NB4 (cell line): ENCODE results near the gene DBF4.
"Not testable (repeated sequence)": the region's sequence is repeated elsewhere in the genome, so short reads cannot be mapped to it uniquely, and the experiment has no call there.

Experiments
- DNase-seq: peaks from one replicate; pipeline ENCODE4 v3.0.0; 2010; ENCODE audit warnings: low read depth
- H3K4me3 ChIP-seq: one replicate; pipeline ENCODE4 v1.5.1; 2011; ENCODE audit warnings: mild to moderate bottlenecking, low read depth, low read length, moderate library complexity
- MYC ChIP-seq: IDR thresholded peaks from 2 replicates; pipeline ENCODE4 v1.6.1; 2011; ENCODE audit warnings: low read depth, low read length
- POLR2A ChIP-seq: IDR thresholded peaks from 2 replicates; pipeline ENCODE4 v1.6.1; 2011; ENCODE audit warnings: mild to moderate bottlenecking; ENCODE audit not compliant: insufficient read length; ENCODE audit errors: extremely low read depth
- TF ChIP-seq, protein P1 (sequence below): IDR thresholded peaks from one replicate; pipeline ENCODE4 v1.5.1; 2012; ENCODE audit warnings: low read depth, low read length
- TF ChIP-seq, protein P2 (sequence below): IDR thresholded peaks from 2 replicates; pipeline ENCODE4 v1.6.1; 2011; ENCODE audit warnings: low read depth, low read length

DBF4 gene

DNA sequence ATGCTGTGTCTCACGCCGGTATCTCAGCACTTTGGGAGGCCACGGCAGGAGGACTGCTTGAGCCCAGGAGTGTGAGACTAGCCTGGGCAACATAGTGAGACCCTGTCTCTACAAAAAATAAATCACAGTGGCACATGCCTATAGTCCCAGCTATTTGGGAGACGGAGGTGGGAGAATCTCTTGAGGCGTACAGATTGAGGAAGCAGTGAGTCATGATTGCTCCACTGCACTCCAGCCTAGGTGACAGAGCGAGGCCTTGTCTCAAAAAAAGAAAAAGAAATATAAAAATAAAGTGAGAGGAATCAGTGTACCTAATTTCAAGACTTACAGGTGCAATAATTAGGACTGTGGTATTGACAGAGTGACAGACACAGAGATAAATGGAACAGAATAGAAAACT lies 24.0 kb upstream of the DBF4 start:
- DNase-seq, result peak; percentile 34
- no peak overlapping the region for H3K4me3 ChIP-seq
- TF ChIP-seq, protein P1, sequence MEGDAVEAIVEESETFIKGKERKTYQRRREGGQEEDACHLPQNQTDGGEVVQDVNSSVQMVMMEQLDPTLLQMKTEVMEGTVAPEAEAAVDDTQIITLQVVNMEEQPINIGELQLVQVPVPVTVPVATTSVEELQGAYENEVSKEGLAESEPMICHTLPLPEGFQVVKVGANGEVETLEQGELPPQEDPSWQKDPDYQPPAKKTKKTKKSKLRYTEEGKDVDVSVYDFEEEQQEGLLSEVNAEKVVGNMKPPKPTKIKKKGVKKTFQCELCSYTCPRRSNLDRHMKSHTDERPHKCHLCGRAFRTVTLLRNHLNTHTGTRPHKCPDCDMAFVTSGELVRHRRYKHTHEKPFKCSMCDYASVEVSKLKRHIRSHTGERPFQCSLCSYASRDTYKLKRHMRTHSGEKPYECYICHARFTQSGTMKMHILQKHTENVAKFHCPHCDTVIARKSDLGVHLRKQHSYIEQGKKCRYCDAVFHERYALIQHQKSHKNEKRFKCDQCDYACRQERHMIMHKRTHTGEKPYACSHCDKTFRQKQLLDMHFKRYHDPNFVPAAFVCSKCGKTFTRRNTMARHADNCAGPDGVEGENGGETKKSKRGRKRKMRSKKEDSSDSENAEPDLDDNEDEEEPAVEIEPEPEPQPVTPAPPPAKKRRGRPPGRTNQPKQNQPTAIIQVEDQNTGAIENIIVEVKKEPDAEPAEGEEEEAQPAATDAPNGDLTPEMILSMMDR, result no peak
- TF ChIP-seq POLR2A, result no peak

DNA sequence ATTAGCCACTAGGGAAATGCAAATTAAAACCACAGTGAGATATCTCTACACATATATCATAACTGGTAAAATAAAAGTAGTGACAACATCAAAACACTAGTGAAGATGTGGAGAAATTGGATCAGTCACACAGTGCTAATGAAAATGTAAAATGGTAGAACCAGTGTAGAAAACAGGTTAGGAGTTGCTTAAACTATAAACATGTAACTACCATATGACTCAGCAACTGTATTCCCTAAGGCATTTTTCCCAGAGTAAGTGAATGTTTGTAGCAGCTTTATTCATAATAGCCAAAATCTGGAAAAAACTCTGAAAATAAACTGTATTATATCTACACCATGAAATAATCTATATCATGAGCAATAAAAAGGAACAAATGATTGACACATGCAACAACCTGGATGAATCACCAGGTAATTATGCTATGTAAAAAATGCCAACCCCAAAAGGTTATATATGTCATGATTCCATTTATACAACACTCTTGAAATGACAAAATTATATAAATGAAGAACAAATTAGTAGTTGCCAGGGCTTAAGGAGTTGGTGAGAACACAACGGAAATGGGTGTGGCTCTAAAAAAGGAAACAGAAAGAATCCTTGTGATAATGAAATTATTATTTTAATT lies 22.9 kb upstream of the DBF4 start:
- DNase-seq, result peak; percentile 15
- H3K4me3 ChIP-seq, result no peak overlapping the region
- TF ChIP-seq, protein P2, sequence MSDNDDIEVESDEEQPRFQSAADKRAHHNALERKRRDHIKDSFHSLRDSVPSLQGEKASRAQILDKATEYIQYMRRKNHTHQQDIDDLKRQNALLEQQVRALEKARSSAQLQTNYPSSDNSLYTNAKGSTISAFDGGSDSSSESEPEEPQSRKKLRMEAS, result no peak
- TF ChIP-seq, protein P1, result no peak
- TF ChIP-seq POLR2A (no peak), MYC (no peak)

DNA sequence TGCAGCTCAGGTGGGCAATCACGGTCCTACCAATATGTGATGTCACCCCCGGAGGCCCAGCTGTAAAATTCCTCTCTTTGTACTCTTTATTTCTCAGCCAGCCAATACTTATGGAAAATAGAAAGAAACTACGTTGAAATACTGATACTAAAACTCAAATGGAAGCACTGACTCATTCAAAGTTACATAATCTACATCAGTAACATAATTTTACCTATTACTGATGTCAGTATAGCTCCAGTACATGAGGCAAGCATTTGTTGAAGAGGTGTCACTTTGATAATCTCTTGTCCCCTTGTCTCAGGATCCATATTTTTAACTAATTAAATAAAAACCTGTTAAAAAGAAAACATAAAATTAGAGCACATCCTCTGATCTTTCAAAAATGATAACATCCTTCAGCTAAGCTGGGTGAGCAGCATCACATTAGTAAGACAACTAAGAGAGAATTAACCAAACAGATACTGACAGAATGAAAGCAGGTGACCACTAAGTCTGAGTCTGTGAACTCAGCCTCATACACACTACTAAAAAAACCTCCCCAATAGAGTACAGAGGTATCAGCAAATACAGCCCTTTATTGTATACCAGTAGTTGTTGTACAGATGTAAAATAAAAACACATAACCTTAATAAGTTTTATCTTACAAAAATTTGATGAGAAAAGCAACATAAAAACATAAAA lies 17.7 kb upstream of the DBF4 start:
- no peak overlapping the region for H3K4me3 ChIP-seq
- peak; percentile 13 for DNase-seq
- TF ChIP-seq MYC, result no peak
- TF ChIP-seq, protein P1, result no peak
- TF ChIP-seq, protein P2, result no peak
- no peak for TF ChIP-seq POLR2A

DNA sequence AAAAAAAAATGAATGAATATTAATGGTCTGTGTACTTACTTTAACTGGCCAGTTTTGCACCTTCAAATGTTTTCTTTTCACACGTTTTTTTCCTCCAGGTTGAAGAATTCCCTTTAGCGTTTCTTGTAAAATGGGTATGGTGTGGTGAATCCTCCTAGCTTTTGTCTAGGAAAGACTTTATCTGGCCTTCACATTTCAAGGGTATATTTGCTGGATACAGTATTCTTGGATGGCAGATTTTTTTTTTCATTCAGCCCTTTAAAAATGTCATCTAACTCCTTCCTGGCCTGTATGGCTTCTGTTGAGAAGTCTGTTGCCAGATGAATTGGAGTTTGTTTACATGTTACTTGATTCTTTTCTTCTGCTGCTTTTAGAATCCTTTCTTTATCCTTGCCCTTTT lies 10.2 kb upstream of the DBF4 start:
- TF ChIP-seq, protein P1, result no peak
- TF ChIP-seq, protein P2, result no peak
- TF ChIP-seq MYC, result no peak
- TF ChIP-seq POLR2A, result no peak
- DNase-seq, result no peak
- H3K4me3 ChIP-seq, result no peak overlapping the region

DNA sequence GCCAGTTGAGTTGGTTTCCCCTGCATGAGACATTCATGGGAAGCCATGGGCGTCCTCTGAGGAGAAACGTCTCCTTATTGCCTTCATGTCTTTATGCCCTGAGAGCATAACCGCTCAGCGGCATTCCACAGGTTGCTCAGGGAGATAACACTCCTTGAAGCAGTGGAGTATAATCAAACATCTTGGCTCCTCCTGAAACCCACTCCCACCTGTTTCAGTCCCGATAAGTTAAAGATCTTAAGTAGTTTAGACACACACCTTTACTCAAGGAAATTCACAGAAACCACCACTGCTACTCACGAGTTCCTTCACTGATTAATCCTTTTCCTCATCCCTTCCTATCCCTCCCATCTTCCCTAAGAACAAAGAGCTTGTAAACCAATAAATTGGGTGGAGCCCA lies 9.8 kb upstream of the DBF4 start:
- not testable (repeated sequence) for H3K4me3 ChIP-seq, DNase-seq

DNA sequence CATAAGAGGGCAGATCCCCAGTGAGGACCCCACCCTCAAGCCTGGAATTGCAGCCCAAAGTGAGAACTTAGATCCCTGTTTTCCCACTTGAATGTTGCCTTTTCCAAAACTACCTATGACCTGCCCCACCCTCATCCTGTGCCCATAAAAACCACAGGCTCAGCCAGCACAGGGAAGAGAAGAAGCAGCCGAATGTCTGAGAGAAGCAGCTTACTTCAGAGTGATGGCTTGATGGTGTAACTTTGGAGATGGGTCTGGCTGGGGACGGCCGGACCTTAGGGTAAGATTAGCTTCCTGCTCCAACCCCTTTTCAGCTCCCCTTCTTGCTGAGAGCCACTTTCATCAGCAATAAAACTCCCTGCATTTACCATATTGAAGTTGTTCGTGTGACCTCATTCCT lies 5.8 kb upstream of the DBF4 start:
- TF ChIP-seq POLR2A (no peak), MYC (no peak)
- TF ChIP-seq, protein P1, result no peak
- TF ChIP-seq, protein P2, result no peak
- no peak for DNase-seq
- no peak overlapping the region for H3K4me3 ChIP-seq
